ENCODE data around the gene BSPRY. TPM values are rescaled to one million over a fixed set of nuclear protein-coding genes. Genes with fewer than 3 reads are reported as not detected.
"Not testable (repeated sequence)": the region's sequence is repeated elsewhere in the genome, so short reads cannot be mapped to it uniquely, and the experiment has no call there.

Gene BSPRY
- polyA plus RNA-seq, 1 donor: 9.5 TPM

GRCh38 chr9:113352411-113352810 is 3.1 kb downstream of the BSPRY start:
- no peaks in the 10 kb centered on the region for H3K36me3 ChIP-seq (ENCODE audit: control insufficient read depth, insufficient read depth, low read length)
- H3K4me1 ChIP-seq (ENCODE audit: control insufficient read depth, insufficient read depth, low read length): peaks cover 17% of the 10 kb centered on the region
- H3K9me3 ChIP-seq (ENCODE audit: control insufficient read depth, low read depth, low read length): no peaks in the 10 kb centered on the region
- H3K27ac ChIP-seq (ENCODE audit: low read length): no peak overlapping the region
- no peak overlapping the region for H3K4me3 ChIP-seq (ENCODE audit: low read length)
- H3K27me3 ChIP-seq (ENCODE audit: control insufficient read depth, insufficient read depth, low read length): peaks cover 21% of the 10 kb centered on the region
- WGBS (ENCODE audit: insufficient coverage, low lambda C conversion rate): no CpG with 5 or more reads among the region's 1 CpG
- no peak for DNase-seq

- no peaks in the 10 kb centered on the region for H3K9me3 ChIP-seq (ENCODE audit: control insufficient read depth, low read depth, low read length)
- no peaks in the 10 kb centered on the region for H3K36me3 ChIP-seq (ENCODE audit: control insufficient read depth, insufficient read depth, low read length)
- H3K27ac ChIP-seq (ENCODE audit: low read length): no peak overlapping the region
- peaks cover 12% of the 10 kb centered on the region for H3K27me3 ChIP-seq (ENCODE audit: control insufficient read depth, insufficient read depth, low read length)
- H3K4me3 ChIP-seq (ENCODE audit: low read length): no peak overlapping the region
- no CpG with 5 or more reads among the region's 4 CpGs for WGBS (ENCODE audit: insufficient coverage, low lambda C conversion rate)
- no peak for DNase-seq
- H3K4me1 ChIP-seq (ENCODE audit: control insufficient read depth, insufficient read depth, low read length): peaks cover 3% of the 10 kb centered on the region
These were observed 5.8 kb downstream of the BSPRY start for GRCh38 chr9:113355040-113355596.

DNA sequence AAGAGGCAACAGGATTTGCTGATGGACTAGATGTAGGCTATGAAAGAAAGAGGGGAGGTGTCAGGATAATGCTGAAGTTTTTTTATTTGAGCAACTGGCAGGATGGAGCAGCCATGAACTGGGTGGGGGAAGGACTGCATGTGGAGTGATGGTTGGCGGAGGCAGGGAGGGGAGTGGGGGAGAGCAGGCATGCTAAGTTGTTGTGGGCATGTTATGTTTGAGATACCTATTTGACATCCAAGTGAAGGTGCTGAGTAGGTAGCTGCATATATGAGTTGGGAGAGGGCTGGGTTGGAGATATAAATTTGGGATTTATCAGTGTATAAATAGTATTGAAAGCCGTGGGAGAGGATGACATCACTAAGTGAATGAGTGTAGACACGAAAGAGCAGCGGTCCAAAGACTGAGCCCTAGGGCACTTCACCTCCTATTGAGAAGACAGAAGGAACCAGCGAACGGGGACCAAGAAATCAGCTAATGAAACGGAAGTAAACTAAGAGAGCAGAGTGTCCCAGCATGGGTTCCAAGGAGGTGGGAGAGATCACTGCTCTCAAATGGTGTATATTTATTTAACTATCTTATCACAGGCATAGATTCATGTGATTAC is 7.4 kb downstream of the BSPRY start:
- no peak for DNase-seq
- H3K9me3 ChIP-seq (ENCODE audit: control insufficient read depth, low read depth, low read length): no peaks in the 10 kb centered on the region
- no peaks in the 10 kb centered on the region for H3K4me1 ChIP-seq (ENCODE audit: control insufficient read depth, insufficient read depth, low read length)
- no peak overlapping the region for H3K4me3 ChIP-seq (ENCODE audit: low read length)
- no peaks in the 10 kb centered on the region for H3K27me3 ChIP-seq (ENCODE audit: control insufficient read depth, insufficient read depth, low read length)
- H3K27ac ChIP-seq (ENCODE audit: low read length): no peak overlapping the region
- WGBS (ENCODE audit: insufficient coverage, low lambda C conversion rate): 100% methylated on average over 2 of the region's 7 CpGs
- H3K36me3 ChIP-seq (ENCODE audit: control insufficient read depth, insufficient read depth, low read length): no peaks in the 10 kb centered on the region

DNA sequence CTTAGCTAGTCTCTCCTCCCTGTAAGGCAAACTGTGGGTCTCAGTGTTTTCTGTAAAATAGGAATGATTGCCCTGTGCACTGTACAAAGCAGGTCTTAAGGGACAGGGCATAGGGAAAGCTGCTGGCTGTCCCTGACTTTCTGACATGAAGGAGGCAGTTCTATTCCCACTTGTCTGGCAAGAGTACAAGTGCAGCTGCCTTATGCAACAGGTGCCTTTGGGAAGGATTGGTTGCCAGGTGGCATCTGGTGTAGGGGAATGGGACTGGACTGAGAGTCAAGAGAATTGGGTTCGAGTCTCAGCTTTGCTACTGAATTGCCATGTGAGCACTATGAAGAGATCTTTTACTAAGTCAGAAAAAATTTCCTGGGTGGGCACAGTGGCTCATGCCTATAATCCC is 10.0 kb downstream of the BSPRY start:
- Histone ChIP-seq H3K4me1 (ENCODE audit: control insufficient read depth, insufficient read depth, low read length) (no peaks in the 10 kb centered on the region), H3K9me3 (ENCODE audit: control insufficient read depth, low read depth, low read length) (no peaks in the 10 kb centered on the region), H3K36me3 (ENCODE audit: control insufficient read depth, insufficient read depth, low read length) (no peaks in the 10 kb centered on the region), H3K27ac (ENCODE audit: low read length) (no peak overlapping the region), H3K27me3 (ENCODE audit: control insufficient read depth, insufficient read depth, low read length) (no peaks in the 10 kb centered on the region), H3K4me3 (ENCODE audit: low read length) (no peak overlapping the region)
- DNase-seq: no peak
- WGBS (ENCODE audit: insufficient coverage, low lambda C conversion rate): no CpG with 5 or more reads among the region's 1 CpG

- no peak overlapping the region for H3K4me3 ChIP-seq (ENCODE audit: low read length)
- no peak overlapping the region for H3K27ac ChIP-seq (ENCODE audit: low read length)
- no peaks in the 10 kb centered on the region for H3K27me3 ChIP-seq (ENCODE audit: control insufficient read depth, insufficient read depth, low read length)
- no peaks in the 10 kb centered on the region for H3K9me3 ChIP-seq (ENCODE audit: control insufficient read depth, low read depth, low read length)
- H3K36me3 ChIP-seq (ENCODE audit: control insufficient read depth, insufficient read depth, low read length): no peaks in the 10 kb centered on the region
- no peak for DNase-seq
- H3K4me1 ChIP-seq (ENCODE audit: control insufficient read depth, insufficient read depth, low read length): no peaks in the 10 kb centered on the region
- no CpG with 5 or more reads among the region's 15 CpGs for WGBS (ENCODE audit: insufficient coverage, low lambda C conversion rate)
These were observed 11.0 kb downstream of the BSPRY start for GRCh38 chr9:113360242-113360842.

DNA sequence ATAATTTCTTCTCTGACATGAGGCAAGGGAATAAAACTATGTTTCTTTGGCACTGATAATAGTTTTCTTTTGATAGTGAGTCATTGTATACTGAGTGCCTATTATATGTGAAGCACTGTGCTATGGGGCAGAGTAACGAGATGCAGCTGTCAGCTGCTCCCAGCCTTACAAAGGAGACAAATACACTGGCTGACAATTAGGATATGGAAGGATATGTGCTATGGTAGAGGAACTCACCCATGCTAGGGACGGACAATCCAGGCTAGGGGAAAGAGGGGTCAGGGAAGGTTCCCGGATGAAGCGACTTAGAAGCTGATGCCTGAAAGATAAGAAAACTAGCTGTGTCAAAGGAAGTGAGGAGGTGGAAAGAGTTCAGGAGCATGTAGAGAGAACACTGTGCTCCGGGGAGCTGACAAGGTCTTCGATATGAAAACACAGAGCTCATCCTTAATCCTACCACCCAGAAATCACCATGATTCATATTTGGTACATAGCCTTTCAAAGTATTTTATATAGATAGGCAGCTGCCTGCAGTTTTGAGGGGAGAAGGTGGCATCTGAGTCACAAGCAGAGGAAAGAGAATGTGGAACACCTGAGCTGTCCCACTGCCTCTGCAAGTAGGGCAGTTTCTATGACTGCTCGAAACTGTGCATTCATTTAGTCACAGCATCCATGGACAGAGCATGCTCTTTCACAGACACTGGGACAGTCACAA is 12.1 kb downstream of the BSPRY start:
- WGBS (ENCODE audit: insufficient coverage, low lambda C conversion rate): 100% methylated on average over 1 of the region's 7 CpGs
- H3K27me3 ChIP-seq (ENCODE audit: control insufficient read depth, insufficient read depth, low read length): no peaks in the 10 kb centered on the region
- no peak overlapping the region for H3K4me3 ChIP-seq (ENCODE audit: low read length)
- H3K36me3 ChIP-seq (ENCODE audit: control insufficient read depth, insufficient read depth, low read length): no peaks in the 10 kb centered on the region
- no peaks in the 10 kb centered on the region for H3K4me1 ChIP-seq (ENCODE audit: control insufficient read depth, insufficient read depth, low read length)
- H3K27ac ChIP-seq (ENCODE audit: low read length): no peak overlapping the region
- no peak for DNase-seq
- no peaks in the 10 kb centered on the region for H3K9me3 ChIP-seq (ENCODE audit: control insufficient read depth, low read depth, low read length)

GRCh38 chr9:113363336-113363735 is 14.0 kb downstream of the BSPRY start:
- Histone ChIP-seq H3K4me1 (ENCODE audit: control insufficient read depth, insufficient read depth, low read length) (no peaks in the 10 kb centered on the region), H3K27me3 (ENCODE audit: control insufficient read depth, insufficient read depth, low read length) (no peaks in the 10 kb centered on the region), H3K4me3 (ENCODE audit: low read length) (no peak overlapping the region), H3K36me3 (ENCODE audit: control insufficient read depth, insufficient read depth, low read length) (no peaks in the 10 kb centered on the region), H3K9me3 (ENCODE audit: control insufficient read depth, low read depth, low read length) (no peaks in the 10 kb centered on the region), H3K27ac (ENCODE audit: low read length) (no peak overlapping the region)
- WGBS (ENCODE audit: insufficient coverage, low lambda C conversion rate): 61% methylated on average over 3 of the region's 3 CpGs
- no peak for DNase-seq

DNA sequence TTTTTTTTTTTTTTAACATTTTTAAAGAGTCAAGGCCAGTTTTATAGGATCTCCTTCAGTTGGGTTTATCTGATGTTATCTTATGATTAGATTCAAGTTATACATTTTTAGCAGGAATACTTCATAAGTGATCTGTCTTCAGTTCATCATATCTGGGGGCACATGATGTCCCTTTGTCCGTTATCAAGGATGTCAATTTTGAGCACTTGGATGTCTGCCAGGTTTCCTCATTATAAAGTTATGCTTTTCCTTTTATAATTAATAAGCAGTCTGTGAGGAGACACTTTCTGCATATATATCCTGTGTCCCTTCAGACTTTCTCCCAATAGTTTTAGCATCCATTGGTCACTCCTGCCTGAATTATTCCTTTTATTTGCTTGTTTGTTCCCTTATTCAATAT is 15.6 kb downstream of the BSPRY start:
- H3K27me3 ChIP-seq (ENCODE audit: control insufficient read depth, insufficient read depth, low read length): no peaks in the 10 kb centered on the region
- H3K4me1 ChIP-seq (ENCODE audit: control insufficient read depth, insufficient read depth, low read length): no peaks in the 10 kb centered on the region
- no peak overlapping the region for H3K27ac ChIP-seq (ENCODE audit: low read length)
- DNase-seq: no peak
- H3K9me3 ChIP-seq (ENCODE audit: control insufficient read depth, low read depth, low read length): no peaks in the 10 kb centered on the region
- no peak overlapping the region for H3K4me3 ChIP-seq (ENCODE audit: low read length)
- no CpG with 5 or more reads among the region's 1 CpG for WGBS (ENCODE audit: insufficient coverage, low lambda C conversion rate)
- H3K36me3 ChIP-seq (ENCODE audit: control insufficient read depth, insufficient read depth, low read length): no peaks in the 10 kb centered on the region

DNA sequence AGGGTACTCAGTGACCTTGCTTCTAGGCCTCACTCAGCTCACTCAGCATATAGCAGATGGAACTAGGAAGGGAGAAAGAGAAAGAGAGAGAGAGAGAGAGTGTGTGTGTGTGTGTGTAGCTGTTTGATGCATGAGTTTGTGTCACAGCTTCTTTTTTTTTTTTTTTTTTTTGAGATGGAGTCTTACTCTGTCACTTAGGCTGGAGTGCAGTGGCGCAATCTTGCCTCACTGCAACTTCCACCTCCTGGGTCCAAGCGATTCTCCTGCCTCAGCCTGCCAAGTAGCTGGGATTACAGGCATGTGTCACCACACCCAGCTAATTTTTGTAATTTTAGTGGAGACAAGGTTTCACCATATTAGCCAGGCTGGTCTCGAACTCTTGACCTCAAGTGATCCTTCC is 16.3 kb downstream of the BSPRY start:
- not testable (repeated sequence) for H3K36me3 ChIP-seq (ENCODE audit: control insufficient read depth, insufficient read depth, low read length)
- no CpG with 5 or more reads among the region's 3 CpGs for WGBS (ENCODE audit: insufficient coverage, low lambda C conversion rate)

GRCh38 chr9:113368348-113368981 is 19.1 kb downstream of the BSPRY start:
- Histone ChIP-seq H3K9me3 (ENCODE audit: control insufficient read depth, low read depth, low read length) (no peaks in the 10 kb centered on the region), H3K27ac (ENCODE audit: low read length) (no peak overlapping the region), H3K4me1 (ENCODE audit: control insufficient read depth, insufficient read depth, low read length) (peaks cover 21% of the 10 kb centered on the region), H3K4me3 (ENCODE audit: low read length) (no peak overlapping the region), H3K36me3 (ENCODE audit: control insufficient read depth, insufficient read depth, low read length) (peaks cover 16% of the 10 kb centered on the region), H3K27me3 (ENCODE audit: control insufficient read depth, insufficient read depth, low read length) (no peaks in the 10 kb centered on the region)
- WGBS (ENCODE audit: insufficient coverage, low lambda C conversion rate): 80% methylated on average over 1 of the region's 5 CpGs
- no peak for DNase-seq

More for the DNA sequence above, 16.3 kb downstream of the BSPRY start:
- DNase-seq; H3K4me1 ChIP-seq (ENCODE audit: control insufficient read depth, insufficient read depth, low read length); H3K27ac ChIP-seq (ENCODE audit: low read length); H3K27me3 ChIP-seq (ENCODE audit: control insufficient read depth, insufficient read depth, low read length); H3K4me3 ChIP-seq (ENCODE audit: low read length); H3K9me3 ChIP-seq (ENCODE audit: control insufficient read depth, low read depth, low read length): not testable (repeated sequence)

Measured in large intestine (tissue), 3 donors.